Osteocyte (in vitro differentiated cells): ENCODE measurements around the gene SMPD4. TPM values are rescaled to one million over a fixed set of nuclear protein-coding genes. Genes with fewer than 3 reads are reported as not detected.
"Not testable (repeated sequence)": the region's sequence is repeated elsewhere in the genome, so short reads cannot be mapped to it uniquely, and the experiment has no call there.

Experiments used
- DNase-seq: peaks from one replicate; pipeline ENCODE4 v3.0.0; 2021; ENCODE audit warnings: mixed read lengths; ENCODE audit not compliant: unreplicated experiment; ENCODE audit errors: extremely low spot score
- H3K27ac Mint-ChIP-seq: one replicate; pipeline ENCODE4 v1.8.0; 2021; ENCODE audit warnings: mild to moderate bottlenecking, mixed read lengths; ENCODE audit not compliant: unreplicated experiment
- H3K27me3 Mint-ChIP-seq: one replicate; pipeline ENCODE4 v1.8.0; 2021; ENCODE audit warnings: mixed read lengths; ENCODE audit not compliant: unreplicated experiment
- H3K36me3 Mint-ChIP-seq: one replicate; pipeline ENCODE4 v1.8.0; 2021; ENCODE audit warnings: mixed read lengths; ENCODE audit not compliant: unreplicated experiment
- H3K4me1 Mint-ChIP-seq: one replicate; pipeline ENCODE4 v1.8.0; 2021; ENCODE audit warnings: mixed read lengths; ENCODE audit not compliant: unreplicated experiment
- H3K4me3 Mint-ChIP-seq: one replicate; pipeline ENCODE4 v1.8.0; 2021; ENCODE audit warnings: mild to moderate bottlenecking, moderate library complexity, mixed read lengths; ENCODE audit not compliant: unreplicated experiment
- H3K9me3 Mint-ChIP-seq: one replicate; pipeline ENCODE4 v1.8.0; 2021; ENCODE audit warnings: mixed read lengths; ENCODE audit not compliant: unreplicated experiment
- total RNA-seq: library from RNA; stranded (reverse); gene quantifications from 2 replicates; pipeline ENCODE4 v1.2.1, GENCODE V29; 2021
- TF ChIP-seq, protein P1 (sequence below): fragments of 200-600 bp; sonication (generic); IDR thresholded peaks from 2 replicates; pipeline ENCODE4 v1.5.0; 2021; ENCODE audit warnings: antibody characterized with exemption, mild to moderate bottlenecking, moderate library complexity

SMPD4 gene
- total RNA-seq, 1 donor from 2014 or later = 64.8 TPM

DNA sequence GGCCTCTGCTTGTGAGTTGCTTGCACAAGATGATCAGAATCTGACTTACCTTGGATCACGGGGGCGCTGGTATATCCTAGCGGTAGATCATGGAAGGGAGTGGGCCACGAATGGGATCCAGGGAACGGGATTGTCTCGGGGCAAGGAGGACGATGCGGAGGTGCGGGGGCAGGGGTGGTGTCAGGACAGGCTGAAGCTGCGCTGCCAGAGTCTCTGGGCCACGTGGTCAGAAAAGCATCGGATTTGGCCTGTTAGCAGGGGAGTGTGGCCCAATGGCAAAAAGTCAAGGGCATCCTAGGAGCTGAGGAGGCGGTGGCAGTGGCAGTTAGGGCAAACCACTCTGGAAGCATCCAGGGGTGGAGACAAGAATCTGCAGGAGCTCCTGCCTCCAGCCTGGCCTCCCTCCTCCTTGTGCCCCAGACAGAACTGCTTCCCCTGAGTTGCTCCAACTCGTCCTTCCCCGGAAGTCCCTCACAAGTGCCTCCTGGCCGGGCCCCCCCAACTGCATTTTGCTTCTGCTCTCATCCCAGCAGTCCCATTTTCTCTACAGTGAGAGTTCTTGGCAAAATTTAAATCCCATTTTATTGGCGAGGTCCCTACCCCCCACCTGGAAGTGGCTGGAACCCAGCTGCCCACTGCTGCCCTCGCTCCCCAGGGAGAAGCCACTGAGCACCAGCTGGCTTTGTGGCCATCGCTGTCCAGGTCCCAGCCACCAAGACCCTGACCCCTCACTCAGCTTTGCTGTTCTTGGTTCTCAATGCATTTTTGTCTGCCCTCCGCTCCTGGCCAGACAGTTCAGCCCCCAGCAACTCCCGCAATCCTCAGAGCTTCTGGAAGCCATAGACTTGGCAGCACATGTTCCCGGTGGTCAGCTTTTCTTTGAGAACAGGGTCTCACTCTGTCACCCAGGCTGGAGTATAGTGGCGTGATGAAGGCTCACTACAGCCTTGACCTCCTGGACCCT lies 30.9 kb downstream of the SMPD4 start:
- Mint-ChIP-seq H3K27ac (no peak overlapping the region), H3K9me3 (no peaks in the 10 kb centered on the region), H3K27me3 (no peaks in the 10 kb centered on the region), H3K36me3 (peaks cover 6% of the 10 kb centered on the region), H3K4me3 (no peak overlapping the region), H3K4me1 (no peaks in the 10 kb centered on the region)
- TF ChIP-seq, protein P1, sequence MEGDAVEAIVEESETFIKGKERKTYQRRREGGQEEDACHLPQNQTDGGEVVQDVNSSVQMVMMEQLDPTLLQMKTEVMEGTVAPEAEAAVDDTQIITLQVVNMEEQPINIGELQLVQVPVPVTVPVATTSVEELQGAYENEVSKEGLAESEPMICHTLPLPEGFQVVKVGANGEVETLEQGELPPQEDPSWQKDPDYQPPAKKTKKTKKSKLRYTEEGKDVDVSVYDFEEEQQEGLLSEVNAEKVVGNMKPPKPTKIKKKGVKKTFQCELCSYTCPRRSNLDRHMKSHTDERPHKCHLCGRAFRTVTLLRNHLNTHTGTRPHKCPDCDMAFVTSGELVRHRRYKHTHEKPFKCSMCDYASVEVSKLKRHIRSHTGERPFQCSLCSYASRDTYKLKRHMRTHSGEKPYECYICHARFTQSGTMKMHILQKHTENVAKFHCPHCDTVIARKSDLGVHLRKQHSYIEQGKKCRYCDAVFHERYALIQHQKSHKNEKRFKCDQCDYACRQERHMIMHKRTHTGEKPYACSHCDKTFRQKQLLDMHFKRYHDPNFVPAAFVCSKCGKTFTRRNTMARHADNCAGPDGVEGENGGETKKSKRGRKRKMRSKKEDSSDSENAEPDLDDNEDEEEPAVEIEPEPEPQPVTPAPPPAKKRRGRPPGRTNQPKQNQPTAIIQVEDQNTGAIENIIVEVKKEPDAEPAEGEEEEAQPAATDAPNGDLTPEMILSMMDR = no peak
- DNase-seq = no peak

DNA sequence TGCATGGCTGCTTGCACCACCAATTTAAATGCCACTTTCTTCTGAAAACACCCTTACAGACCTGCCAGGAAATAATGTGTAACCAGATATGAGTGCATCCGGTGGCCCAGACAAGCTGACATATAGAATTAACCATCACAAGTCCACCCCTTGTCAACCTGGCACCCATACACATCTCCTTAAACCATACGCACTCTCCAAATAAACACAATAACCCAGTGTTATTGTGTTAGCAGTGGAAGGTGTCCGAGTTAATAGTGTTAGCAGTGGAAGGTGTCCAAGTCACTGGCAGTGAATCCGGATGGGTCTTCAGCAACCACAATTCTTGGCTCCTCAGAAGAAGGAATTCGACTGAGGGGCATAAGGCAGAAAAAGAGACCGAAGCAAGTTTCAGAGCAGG lies 32.9 kb downstream of the SMPD4 start:
- not testable (repeated sequence) for H3K27ac Mint-ChIP-seq, H3K27me3 Mint-ChIP-seq, H3K4me3 Mint-ChIP-seq, H3K9me3 Mint-ChIP-seq, H3K36me3 Mint-ChIP-seq, H3K4me1 Mint-ChIP-seq
- DNase-seq = peak; percentile 30

DNA sequence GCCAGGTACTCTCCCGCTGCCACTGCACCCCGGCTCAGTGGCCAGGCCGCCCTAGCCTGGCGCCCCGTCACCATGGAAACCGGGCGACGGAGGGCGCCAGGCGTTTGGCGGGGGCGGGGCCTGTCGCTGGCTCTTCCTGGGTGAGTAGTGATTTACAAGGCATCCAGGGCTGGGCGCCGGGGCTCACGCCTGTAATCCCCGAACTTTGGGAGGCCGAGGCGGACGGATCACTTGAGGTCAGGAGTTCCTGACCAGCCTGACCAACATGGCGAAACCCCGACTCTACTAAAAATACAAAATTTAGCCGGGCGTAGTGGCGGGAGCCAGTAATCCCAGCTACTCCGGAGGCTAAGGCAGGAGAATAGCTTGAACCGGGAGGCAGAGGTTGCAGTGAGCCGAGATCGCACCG lies 36.4 kb downstream of the SMPD4 start, which contains the start of gene CCDC74B:
Gene CCDC74B (minus strand): TSS at position 107 of the 409 bp plus-strand sequence. CDS start 116 bp downstream, outside the sequence.
- not testable (repeated sequence) for H3K4me1 Mint-ChIP-seq, H3K36me3 Mint-ChIP-seq, H3K27me3 Mint-ChIP-seq, H3K9me3 Mint-ChIP-seq
- Mint-ChIP-seq H3K27ac (peak within 1 kb of the TSS; percentile 56), H3K4me3 (peak within 1 kb of the TSS; percentile 81)
- DNase-seq = peak; percentile 82

DNA sequence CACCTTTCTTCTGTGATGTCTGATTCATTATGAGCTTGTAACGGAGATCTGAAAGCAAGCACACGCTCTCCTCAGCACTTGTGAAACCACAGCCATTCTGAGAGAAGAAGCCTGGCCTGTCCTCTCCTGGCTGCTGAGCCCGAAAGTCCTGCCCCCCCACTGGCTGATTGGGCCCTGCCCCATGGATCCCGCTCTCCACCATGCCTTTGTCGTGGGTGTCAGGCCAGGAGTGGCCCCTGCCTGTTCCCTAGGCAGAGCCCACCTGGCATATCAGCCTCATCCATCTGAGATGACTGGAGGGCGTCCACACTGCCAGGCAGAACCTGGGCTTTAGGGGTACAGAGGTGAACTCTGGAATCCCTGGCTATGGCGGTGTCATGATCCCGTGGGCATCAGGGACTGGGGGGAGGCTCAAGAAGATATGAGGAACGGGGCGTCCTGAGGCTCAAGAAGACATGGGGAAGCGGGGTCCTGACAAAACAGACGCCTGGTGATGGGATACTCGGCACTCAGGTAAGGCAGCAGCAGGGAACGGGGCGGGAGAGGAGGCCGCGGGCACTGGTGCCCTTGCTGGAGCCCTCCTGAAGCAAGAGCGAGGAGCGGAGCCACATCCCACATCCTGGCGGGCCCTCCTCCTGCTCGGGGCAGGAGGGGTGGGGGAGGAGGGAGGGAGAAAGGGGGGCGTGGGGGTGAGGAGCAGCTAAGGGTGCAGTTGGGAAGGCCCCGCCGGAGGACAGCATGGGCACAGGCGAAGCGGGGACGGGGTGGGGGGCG lies 37.9 kb downstream of the SMPD4 start:
- H3K27ac Mint-ChIP-seq, H3K9me3 Mint-ChIP-seq, H3K4me1 Mint-ChIP-seq, H3K27me3 Mint-ChIP-seq, H3K36me3 Mint-ChIP-seq: not testable (repeated sequence)
- DNase-seq = peak; percentile 68
- H3K4me3 Mint-ChIP-seq = peak overlapping the region; percentile 69

DNA sequence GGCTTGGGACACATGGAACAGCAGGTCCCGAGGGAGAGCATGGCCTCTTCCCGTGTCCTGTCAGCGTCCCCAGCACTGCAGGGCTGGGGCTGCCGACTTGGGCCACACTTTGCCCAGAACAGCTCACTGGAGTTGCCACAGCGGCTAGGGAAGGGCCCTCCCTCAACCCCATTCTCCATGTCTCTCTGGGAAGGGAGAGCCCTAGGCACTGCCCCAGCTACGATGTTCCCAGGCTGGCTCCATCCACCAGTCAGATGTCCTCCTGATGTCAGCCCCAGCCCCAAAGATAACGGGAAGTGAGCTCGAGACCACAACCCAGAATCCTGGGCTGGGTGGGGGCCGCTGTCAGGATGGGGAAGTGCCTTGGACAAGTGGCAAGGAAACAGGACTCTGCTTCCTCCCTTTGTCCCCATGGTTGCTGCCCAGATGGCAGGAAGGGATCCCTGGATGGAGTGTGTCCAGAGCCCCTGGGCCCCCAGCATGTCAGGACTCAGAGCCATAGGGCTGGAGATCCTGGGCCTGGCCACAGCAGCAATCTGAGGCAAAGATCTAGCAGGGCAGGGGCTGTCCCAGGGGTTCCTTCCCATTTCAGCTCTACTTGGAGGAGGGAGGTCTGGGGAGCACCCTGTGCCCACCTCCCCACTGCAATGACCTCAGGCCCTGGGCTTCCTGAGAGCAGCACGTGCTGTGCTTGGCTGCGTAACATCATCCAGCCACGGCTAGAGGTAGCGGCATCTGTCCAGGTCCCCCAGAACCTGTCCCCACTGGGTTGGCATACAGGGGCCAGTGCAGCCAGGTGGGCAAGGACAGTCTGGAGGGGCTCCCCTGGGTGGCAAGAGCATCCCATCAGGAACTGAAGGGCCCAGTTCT lies 38.8 kb downstream of the SMPD4 start:
- H3K36me3 Mint-ChIP-seq, H3K27ac Mint-ChIP-seq, H3K27me3 Mint-ChIP-seq, H3K4me1 Mint-ChIP-seq, H3K4me3 Mint-ChIP-seq, H3K9me3 Mint-ChIP-seq: not testable (repeated sequence)
- DNase-seq = peak; percentile 73

DNA sequence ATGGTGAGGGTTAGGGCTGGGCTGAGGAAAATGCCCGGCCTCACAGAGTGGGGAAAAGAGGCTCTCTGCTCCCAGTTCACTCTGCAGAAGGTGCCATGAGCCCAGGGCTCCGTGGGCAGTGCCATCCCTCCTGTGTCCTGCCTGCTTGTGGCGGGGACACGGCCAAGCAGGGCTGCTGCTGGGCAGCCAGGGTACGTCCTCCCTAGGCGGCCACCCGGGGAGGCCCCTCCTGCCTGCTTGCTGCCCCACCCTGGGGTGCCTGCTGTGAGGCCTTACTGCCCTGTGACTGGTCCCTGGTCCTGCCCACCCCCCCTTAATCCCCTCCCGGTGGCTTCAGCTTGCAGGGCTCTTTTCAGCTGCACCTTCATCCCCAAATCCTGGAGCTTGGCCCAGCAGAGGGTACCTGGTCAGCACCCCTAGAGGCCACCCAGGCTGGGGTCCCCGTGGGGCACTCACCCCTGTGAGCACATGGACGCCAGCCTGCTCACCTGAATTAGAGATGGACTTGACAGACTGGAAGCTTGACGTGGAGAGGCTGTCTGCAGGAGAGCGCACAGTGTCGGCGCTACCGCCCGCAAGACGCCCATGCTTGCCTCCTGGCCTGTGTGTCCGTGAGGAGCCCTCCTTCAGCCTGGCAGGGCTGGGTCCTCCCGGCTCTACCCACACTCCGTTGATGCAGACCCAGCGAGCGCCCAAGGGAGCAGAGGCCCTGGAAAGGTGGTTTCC lies 39.6 kb downstream of the SMPD4 start:
- H3K9me3 Mint-ChIP-seq, H3K27ac Mint-ChIP-seq, H3K4me3 Mint-ChIP-seq, H3K36me3 Mint-ChIP-seq, H3K27me3 Mint-ChIP-seq, H3K4me1 Mint-ChIP-seq: not testable (repeated sequence)
- DNase-seq = peak; percentile 72

DNA sequence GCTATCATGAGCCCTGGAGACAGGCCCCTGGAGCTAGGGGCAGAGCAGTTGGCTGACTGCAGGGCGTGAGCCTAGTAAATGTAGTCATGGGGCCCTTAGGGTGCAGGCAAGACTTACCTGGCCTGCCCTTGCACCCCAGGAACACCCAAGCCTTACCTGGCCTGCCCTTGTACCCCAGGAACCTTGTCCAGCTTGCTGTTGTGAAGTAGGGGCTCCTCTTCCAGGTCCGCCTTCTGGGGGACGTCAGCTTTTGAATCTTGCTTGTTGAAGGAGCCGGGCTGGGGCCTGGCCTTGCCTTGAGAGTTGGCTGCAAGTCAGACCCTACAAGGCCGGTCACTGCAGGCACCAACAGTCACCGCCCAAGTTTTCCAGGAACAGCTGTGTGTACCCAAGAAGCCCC lies 40.4 kb downstream of the SMPD4 start:
- not testable (repeated sequence) for DNase-seq, H3K4me1 Mint-ChIP-seq, H3K9me3 Mint-ChIP-seq, H3K27me3 Mint-ChIP-seq, H3K27ac Mint-ChIP-seq, H3K4me3 Mint-ChIP-seq, H3K36me3 Mint-ChIP-seq

DNA sequence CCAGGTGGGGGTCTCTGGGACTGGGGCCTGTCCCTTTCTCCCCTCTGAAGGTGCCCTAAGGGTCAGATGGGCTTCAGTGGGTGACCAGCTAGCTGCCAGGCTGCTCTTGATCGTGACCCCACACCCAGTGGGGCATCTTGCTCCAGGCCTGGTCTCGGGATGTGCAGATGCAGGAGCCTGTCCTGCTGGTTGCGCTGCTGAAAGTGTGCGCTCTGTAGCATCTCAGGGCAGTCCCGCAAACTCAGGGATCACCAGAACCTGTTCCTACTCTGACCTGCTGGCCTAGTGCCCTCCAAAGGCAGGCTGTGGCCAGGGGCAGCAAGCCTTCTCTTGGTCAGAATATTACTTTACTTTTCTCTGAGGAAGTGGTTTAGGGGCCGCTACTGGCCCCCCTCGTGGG lies 40.9 kb downstream of the SMPD4 start:
- H3K4me1 Mint-ChIP-seq, H3K27me3 Mint-ChIP-seq, H3K27ac Mint-ChIP-seq, H3K9me3 Mint-ChIP-seq, DNase-seq, H3K36me3 Mint-ChIP-seq, H3K4me3 Mint-ChIP-seq: not testable (repeated sequence)

DNA sequence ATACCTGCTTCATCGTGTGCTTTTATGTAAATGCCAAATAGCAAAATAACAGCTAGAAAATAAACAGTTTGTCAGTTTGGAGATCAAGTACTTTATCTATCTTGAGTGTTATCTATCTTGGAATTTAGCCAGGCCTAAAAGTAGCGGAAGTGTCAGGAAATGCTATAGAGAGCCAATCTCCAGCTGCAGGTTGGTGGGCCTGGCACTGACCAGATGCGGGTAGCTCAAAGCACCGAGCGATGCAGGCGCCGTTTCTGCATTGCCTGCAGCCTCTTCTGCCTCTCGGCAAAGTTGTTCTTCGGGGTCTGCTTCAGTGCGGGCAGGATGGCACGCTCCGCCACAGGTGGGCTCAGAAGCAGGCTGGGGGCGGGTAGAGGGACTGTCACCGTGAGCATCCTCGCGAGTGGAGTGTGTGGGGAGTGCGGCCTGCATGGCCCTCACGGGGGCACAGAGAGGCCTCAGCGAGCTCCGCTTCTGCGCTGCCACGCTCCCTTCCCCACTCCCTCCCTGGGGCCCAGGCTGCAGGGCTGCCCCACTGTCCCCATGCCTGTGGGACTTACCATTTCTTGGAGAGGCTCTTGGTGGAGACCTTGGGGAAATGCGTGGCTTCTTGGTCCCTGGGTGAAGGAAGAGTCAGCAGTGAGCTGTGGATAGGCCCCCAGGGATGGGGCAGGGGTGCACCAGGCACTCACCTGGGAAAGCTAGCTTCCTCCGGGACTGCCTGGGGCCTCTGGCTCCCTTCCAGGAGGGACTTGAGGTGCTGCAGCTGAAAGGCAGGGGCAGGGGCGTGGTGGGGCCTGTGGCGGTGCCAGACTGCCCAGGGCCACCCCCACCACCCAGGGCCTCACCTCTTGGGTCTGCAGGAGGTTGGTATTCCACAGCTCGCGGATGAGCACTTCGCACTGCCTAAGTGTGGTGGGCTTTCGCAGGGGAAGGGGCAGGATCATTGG lies 41.8 kb downstream of the SMPD4 start:
- H3K4me1 Mint-ChIP-seq, H3K27me3 Mint-ChIP-seq, H3K9me3 Mint-ChIP-seq, H3K27ac Mint-ChIP-seq, H3K36me3 Mint-ChIP-seq, H3K4me3 Mint-ChIP-seq: not testable (repeated sequence)
- peak; percentile 84 for DNase-seq
